LNCAP (cell line): ENCODE measurements around the gene BEAN1.

Source experiments
- TF ChIP-seq, protein P1 (sequence below): fragments of 450-650 bp; IDR thresholded peaks from 2 replicates; pipeline ENCODE4 v1.5.1; 2017; ENCODE audit warnings: mild to moderate bottlenecking

The BEAN1 gene

DNA sequence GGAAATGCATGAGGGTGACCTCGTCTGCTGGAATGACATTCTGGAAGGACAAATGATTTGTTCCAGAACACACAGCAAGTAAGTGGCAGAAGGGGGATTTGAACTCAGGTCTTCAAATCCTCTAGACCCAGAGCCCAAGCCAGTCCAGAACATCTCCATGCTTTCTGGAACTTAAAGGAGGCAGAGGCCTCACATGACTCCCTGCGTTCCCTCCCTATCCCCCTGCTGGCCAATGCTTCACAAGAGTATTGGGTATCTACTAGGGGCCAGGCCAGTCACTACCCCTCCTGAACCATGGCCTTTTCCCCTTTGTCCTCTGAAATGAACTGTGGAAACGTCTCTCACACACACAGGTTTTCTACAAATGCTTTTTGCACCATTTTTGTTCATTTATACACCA is 7.6 kb upstream of the BEAN1 start:
- TF ChIP-seq, protein P1, sequence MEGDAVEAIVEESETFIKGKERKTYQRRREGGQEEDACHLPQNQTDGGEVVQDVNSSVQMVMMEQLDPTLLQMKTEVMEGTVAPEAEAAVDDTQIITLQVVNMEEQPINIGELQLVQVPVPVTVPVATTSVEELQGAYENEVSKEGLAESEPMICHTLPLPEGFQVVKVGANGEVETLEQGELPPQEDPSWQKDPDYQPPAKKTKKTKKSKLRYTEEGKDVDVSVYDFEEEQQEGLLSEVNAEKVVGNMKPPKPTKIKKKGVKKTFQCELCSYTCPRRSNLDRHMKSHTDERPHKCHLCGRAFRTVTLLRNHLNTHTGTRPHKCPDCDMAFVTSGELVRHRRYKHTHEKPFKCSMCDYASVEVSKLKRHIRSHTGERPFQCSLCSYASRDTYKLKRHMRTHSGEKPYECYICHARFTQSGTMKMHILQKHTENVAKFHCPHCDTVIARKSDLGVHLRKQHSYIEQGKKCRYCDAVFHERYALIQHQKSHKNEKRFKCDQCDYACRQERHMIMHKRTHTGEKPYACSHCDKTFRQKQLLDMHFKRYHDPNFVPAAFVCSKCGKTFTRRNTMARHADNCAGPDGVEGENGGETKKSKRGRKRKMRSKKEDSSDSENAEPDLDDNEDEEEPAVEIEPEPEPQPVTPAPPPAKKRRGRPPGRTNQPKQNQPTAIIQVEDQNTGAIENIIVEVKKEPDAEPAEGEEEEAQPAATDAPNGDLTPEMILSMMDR, result no peak

DNA sequence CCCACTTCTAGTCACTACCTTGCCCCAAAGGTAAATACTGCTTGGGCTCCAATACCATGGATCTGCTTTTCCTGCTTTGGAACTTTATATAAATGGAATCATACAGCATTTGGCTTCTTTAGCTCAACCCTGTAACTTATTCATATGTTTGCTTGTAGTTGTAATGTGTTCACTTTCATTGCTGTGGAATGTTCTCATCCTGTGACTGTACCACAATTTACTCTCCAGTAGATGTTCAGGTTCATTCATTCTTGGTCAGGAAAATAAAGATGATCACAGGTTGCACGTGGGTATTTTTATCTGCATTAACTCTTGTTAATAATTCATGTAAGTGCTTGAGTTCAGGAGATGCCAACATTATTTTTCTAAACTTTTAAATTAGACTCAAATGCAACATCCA is 6.7 kb upstream of the BEAN1 start:
- TF ChIP-seq, protein P1, result no peak

DNA sequence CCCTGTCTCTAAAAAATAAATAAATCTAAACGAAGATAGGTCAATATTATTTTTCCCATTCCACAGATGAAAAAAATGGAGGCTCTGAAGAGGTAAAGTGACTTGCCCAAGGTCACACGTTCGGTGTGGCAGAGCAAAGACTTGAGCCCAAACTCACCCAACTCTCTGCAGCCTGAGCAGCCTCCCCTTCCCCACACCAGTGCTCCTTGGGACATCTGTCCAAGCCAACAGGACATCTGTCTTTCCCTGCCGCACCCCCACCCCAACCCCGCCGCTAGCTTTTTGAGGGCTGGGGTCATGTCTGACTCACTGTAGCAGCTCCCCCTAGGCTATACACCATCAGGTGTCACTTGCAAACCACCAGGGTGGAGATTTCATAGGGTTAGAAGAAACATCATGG is 5.2 kb upstream of the BEAN1 start:
- TF ChIP-seq, protein P1, result no peak

DNA sequence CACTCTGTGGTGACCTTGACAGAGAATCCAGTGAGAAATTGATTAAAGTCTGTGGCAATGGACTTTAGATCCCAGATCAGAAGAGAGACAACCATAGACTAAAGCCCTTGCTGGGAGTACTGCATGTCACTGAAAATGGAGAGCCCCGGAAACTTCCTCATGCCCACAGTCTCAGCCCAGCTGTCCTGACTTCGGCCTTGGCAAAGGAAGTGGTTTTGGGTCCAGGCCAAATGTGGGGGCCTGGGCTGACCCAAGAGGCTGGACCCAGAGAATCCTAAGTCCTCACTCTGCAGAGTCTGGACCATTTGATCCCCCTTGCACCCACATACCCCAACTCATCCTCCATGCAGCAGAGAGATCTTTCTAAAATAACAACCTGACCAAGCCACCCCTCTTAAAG is 4.7 kb upstream of the BEAN1 start:
- TF ChIP-seq, protein P1, result no peak

DNA sequence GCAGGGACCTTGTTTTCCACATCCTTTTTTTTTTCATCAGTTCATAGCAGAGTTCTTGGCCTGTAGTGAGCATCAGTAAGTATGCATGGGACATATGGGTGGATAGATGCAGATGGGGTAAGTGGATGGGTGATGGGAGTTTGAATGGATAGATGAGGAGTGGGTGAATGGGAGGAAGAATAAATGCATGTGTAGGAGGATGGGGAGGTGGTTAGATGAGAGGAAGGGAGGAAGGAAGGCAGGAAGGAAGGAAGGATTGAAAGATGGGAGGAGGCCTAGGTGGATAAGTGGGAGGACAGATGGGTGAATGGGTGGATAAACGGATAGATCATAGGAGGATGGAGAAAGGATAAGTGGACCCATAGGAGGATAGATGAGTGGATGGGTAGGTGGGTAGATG is 3.9 kb upstream of the BEAN1 start:
- TF ChIP-seq, protein P1, result no peak

DNA sequence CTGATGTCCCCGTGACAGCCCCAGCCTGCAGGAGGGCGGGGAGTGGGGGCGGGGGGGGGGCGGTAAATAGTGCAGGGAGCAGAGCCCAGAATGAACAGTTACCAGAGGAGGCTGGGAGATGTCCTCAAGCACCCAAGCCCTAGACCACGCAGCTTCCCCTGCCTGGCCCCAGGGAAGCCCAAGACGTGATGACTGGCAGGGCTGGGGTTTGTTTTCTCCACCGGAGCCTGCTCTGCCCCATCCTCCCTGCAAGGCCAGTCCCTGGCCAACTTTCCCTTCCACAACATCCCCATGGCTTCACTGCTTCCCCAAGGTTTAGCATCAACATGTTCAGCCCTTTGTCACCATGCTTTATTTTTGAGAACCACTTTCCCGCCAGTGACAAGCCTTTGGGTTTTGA is 1.4 kb upstream of the BEAN1 start:
- TF ChIP-seq, protein P1, result no peak

DNA sequence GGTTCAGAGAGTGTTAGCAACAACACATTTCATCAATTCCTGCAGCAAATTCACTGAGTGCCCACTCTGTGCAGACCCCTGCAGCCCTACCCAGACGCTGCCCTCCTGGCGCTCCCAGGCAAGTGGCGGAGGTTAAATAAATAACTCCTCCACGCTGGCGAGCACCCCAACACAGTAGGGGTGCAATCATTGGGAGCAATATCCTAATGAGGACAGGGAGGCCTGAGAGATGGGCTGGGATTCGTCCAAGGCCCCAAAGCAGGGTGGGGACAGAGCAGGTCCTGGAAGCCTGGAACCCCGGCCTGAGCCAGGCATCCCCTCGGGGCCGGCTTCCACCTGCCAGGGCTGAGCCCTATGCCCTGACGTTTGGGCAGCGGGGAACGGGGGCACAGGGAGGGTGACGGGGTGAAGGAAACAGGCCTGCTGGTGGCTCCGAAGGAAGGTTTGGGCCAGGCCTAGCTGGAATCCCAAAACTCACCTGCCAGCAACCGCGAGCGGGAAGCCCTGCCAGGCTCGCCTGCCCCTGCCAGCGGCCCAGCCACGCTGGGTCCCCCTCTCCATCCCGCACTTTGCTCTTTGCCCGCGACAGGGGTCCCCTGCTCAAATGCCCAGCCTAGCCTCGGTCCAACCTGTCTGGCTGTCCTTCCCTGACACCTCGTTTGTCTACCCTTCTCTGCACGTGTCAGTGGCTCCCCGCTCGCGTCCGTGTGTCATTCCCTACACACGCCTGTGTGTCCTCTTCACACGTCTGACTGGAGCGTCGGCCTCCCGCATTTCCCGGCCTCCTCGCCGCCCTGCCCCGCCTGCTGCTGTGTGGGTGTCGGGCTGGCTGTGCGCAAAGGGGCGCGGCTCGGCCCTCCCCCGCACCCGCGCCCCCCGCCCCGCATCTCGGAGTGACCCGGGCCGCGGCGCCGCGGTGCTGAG is 721 bp upstream of the BEAN1 start:
- TF ChIP-seq, protein P1, result no peak
